Measurements from ENCODE around the gene CPEB4.
A peak's percentile ranks its signal among the peaks of the same experiment; 100 is the strongest.

The CPEB4 gene

DNA sequence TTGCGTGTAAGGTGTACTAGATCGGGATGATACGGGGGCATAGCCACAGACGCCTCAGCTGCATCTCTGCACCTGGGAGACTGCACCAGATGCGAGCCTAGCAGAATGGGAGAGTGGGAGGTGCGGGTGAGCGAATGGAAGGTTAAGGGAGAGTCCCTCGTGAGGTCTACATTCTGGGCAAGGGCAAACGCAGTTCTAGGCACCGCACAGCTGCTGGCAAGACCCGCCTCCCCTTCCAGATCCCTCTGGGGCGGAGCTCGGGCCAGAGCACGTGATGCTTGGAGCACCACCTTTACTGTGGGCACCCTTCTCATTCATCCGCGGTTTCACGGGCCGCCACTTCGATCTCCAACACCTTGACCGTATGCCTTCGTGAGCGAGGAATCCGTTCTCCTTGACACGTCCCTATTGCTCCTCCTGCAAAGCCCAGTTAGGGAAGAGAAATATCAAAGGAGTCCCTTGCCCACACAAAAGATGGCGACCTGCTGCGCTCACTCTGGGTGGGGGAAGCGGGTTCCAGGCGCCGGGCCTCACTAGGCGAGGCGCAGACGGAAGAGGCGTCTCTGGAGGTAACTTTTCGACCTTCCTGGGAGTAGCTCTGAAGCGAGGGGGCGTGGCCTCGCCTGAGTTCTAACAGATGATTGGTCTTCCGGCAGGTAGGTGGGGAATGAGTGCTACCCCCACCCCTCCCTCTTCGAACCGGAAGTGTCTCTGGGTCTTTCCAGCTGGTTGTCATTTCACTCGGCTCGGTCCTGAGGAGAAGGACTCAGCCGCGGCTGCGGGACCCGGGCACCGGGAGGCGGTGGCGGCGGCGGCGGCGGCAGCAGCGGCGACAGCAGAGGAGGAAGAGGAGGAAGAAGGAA is at the start of gene CPEB4:
CPEB4 (plus strand) TSS at position 740 of the 863 bp plus-strand sequence. CDS start 1,385 bp downstream, outside the sequence.
- DNase-seq (ENCODE audit: low read depth): peak; percentile 100

DNA sequence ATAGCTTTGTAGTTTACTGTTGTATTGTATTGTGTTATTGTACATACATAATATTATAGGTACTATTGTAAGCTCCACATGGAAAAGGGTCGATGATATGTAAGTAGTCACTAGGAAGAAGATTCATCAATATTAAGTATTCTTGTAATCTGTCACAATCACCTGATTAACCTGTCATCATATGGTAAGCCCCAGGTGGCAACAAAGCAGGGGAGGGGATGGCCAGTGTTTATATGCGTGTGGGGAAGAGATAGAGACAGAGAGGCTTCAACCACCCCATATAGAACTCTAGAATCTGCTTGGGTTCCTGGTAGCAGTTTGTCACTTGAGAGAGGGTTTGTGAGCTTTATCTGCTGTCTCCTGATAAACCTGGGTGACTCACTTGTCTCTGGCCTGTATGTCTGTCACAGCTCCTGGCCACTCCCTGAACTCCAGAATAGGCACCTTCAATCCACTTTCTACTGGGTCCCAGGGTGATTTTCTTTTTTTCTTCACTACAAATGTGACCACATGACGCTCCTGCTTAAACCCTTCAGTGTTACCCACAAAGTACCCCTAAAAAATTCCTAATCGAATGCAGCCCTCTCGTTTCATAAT is 48.9 kb upstream of the CPEB4 start:
- no peak for DNase-seq (ENCODE audit: low read depth)

DNA sequence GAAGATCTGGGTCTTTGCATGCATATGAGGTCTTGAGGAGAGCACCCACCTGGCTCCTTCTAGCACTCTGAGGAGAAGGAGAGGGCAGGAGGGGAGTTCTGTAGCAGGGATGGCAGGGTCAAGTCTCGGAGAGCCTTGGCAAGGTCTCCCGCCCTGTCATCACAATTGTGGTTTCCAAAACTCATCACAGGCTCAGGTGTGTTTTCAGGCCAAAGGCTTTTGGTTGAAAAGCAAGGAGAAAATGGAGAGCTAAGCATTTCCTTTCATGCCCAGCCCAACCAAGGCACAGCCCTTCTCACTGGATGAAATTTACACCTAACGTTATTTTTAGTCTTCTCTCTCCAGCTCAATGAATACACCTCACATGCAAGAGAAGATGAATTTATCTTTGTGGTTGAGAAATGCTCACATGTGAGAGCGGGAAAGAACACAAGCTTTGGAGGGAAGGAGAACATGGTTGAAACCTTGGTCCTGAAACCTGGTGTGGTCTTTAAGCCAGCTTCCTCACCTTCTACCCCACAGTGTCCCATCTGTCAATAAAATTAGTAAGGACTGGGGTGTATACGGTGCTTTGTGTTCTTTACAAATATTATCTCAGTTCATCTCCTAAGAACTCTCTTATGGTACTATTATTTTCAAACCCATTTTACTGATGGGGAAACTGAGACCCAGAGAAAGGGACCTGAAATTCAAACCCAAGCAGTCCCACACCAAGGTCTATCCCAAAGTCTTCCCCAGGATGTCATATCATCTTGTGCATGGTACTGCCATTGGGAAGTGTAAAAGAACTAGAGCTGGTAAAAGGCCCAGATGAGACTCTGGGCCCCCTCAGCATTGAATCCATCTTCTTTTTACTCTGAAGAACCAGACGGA is 47.8 kb upstream of the CPEB4 start:
- no peak for DNase-seq (ENCODE audit: low read depth)

DNA sequence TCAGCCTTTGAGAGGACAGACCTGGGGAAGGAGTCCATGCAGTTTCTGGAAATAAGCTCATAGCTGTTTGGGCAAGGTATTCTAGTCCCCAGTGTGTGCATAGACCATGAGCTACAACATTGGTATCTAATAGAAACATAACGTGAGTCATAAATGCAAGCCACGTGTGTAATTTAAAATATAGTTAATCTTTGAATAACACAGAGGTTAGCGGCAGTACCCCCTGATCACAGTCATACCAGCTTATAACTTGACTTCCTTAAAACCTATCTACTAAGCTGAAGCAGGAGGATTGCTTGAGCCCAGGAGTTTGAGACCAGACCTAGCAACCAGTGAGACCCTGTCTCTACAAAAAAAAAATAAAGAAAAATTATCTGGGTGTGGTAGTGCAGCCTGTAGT is 46.4 kb upstream of the CPEB4 start:
- no peak for DNase-seq (ENCODE audit: low read depth)

DNA sequence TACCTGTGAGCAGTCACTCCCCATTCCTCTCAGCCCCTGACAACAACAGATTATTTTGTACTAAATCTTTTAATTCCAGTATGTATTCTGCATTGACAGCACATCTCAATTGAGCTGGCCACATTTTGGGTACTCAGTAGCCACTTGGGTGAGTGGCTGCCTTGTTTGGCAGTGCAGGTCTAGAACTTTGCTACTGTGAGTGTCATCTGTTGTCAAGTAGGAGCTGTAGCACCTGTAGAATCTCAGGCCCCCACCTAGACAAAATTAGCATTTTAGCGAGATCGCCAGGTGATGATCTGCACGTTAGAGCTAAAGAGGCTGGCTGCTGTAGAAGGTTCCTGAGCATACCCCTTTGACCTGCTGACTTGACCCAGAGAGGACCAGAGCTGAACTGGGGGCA is 44.4 kb upstream of the CPEB4 start:
- no peak for DNase-seq (ENCODE audit: low read depth)

DNA sequence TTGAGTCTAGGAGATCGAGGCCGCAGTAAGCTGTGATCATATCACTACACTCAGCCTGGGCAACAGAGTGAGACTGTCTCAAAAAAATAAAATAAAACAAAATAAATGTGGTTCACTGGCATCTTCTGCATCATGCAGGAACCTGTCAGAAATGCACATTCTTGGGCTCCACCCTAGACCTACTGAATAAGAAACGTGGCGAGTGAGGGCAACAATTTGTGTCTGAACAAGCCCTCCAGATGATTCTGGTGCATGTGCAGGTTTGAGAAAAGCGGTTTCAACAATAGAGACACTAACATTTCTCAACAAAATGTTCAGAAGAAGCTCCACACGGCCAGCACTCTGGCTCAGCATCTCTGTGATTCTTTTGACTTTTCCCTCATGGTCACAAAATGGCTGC is 42.8 kb upstream of the CPEB4 start:
- no peak for DNase-seq (ENCODE audit: low read depth)

DNA sequence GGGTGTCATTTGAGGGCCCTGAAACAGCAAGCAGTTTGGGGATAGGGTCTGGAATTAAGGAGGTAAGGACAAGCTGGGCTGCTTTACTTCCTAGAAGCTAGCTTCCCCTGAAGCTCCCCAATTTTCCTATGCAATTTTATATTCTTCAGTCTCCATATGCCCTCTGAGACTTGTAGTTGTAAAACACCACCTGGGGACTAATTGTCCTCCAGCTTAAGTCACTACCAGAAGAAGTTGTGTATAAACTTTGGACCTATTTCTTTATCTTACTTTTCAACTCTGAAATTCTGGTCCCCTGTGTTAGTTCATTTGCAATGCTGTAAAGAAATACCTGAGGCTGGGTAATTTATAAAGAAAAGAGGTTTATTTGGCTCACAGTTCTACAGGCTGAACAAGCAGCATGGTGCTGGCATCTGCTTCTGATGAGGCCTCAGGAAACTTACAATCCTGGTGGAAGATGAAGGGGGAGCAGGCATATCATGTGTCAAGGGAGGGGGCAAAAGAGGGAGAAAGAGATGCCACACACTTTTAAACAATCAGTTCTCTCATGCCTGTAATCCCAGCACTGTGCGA is 41.1 kb upstream of the CPEB4 start:
- no peak for DNase-seq (ENCODE audit: low read depth)

DNA sequence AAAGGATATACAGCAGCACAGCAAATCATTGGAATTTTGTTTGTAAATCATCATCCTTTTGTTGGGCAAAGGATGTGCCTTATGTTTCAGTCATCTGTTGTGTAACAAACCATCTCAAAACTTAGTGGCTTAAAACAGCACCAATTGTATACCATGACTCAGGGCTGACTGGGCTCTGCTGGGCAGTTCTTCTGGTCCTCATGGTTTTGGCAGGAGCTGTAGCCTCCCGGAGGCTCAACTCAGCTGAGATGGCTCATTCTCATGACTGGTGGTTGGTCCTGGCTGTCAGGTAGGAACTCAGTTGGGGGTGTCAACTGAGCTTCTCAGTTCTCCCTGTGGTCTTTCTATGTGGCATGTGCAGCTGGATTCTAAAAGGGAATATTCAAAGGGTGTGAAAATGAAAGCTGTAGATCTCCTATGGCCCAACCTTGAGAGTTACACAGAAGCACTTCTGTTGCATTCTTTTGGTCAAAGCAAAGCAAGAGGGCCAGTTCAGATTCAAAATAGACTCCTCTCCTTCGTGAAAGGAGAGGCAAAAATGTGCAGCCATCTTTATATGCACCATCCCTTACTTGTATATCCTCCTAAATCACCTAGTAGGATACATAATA is 39.1 kb upstream of the CPEB4 start:
- DNase-seq (ENCODE audit: low read depth): no peak

DNA sequence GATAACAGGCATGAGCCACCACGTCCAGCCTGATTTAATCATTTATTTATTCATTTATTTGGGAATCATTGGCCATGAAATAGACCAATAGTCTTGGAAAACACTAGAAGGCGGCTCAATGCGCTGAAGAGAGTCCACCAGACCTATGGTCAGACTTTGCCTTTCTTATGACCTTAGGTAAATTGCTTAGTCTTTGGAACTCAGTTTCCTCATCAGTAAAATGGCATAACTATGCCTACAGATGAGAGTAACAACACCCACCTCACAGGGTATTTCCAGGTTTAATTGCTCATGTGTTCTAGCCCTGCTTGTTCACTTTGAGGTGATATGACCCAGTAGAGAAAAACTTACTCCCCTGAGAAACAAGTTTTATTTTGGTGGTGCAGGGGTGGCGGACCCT is 38.2 kb upstream of the CPEB4 start:
- DNase-seq (ENCODE audit: low read depth): no peak

DNA sequence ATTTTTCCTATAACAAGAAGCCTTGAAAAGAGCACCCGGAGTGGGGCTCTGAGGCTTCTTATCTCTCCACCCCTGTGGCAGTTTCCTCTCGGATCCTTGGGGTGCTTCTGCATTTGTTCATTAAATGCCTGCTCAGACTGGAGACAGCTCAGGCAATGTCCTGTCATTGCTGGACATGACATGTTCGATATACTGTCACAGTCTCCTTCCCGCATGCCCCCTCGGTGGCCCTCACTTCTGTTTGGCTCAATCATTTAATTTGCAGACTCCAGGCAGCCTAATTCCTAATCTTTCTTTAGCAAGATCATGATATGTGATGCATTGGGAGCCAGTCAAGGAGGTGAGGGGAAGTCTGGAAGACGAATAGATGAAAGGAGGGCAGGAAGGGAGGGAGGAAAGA is 37.5 kb upstream of the CPEB4 start:
- DNase-seq (ENCODE audit: low read depth): no peak

DNA sequence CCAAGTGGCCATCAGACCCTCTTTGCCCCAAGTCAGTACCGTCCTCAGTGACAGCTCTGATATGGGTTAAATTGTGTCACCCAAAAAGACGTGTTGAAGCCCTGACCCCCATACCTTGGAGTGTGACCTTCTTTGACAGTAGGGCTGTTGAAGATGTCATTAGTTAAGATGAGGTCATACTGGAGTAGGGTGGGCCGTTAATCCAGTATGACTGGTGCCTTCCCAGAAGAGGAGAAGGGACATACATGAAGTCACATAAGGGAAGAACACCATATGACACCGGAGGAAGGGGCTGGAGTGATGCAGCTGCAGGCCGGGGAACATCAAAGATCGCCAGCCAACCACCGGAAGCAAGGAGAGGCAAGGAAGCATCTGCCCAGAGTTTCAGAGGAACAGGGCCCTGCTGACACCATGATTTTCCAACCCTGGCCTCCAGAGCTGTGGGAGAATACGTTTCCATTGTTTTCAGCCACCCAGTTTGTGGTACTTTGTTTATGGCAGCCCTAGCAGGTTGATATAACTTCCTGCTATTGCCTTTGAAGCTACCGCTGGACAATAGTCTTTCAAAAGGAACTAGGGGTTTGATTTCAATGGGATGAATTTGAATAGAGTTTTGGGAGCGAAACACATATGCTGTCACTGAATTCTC is 36.4 kb upstream of the CPEB4 start:
- DNase-seq (ENCODE audit: low read depth): no peak

DNA sequence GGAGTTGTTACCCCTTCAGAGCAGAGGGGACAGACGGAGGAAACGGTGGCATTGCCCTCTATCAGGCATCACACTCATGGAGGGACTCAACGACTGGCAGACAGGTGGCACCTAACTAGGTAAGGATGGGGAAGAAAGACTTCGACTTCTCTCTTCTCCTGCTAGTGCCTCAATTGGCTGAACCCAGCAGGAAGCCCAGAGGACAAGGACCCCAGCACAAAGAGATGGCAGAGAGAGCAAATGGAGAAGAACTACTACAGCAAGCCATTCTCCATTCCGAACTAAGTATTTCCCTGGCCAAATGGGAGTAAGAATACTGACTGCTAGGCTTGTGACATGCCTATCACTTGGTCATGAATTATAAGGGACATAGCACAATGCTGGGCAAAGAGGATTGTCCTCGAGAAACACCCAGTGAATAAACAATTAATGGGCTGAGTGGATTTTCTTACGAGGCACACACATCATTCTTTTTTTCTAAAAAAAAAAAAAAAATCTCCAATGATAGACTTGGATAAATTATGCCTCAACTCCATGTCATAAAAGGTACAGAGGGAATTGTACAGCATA is 35.3 kb upstream of the CPEB4 start:
- DNase-seq (ENCODE audit: low read depth): no peak

DNA sequence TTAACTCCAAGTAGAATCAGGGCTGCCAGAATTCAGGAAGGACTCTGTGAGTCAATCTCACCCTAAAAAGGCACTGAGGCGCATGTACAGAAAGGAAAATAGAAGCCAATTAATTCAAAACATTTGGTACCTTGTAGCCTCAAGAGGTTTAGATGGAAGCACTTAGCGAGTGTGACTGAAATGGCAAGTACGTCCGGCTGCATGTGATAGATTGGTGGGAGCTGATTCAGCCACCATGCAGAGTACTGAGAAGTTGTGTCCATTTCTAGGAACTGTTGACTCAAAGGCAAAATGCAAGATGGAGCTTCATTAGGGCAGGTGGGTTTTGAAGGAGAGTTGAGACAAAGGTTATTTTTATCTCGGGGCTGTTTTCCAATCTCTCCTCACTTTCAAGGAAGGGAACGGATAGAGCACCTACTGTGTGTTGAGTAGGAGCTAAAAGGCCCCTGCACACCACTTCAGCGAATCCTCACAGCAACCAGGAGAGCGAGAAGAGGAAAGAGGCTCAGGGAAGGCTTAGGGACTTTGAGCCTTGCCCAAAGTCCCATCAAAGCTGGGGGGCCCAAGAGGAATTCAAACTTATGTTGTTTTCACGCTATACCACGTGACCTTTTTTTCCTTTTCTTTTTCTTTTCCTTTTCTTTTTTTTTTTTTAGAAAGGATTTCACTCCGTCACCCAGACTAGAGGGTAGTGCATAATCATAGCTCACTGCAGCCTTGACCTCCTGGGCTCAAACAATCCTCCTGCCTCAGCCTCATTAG is 34.6 kb upstream of the CPEB4 start:
- peak; percentile 49 for DNase-seq (ENCODE audit: low read depth)

DNA sequence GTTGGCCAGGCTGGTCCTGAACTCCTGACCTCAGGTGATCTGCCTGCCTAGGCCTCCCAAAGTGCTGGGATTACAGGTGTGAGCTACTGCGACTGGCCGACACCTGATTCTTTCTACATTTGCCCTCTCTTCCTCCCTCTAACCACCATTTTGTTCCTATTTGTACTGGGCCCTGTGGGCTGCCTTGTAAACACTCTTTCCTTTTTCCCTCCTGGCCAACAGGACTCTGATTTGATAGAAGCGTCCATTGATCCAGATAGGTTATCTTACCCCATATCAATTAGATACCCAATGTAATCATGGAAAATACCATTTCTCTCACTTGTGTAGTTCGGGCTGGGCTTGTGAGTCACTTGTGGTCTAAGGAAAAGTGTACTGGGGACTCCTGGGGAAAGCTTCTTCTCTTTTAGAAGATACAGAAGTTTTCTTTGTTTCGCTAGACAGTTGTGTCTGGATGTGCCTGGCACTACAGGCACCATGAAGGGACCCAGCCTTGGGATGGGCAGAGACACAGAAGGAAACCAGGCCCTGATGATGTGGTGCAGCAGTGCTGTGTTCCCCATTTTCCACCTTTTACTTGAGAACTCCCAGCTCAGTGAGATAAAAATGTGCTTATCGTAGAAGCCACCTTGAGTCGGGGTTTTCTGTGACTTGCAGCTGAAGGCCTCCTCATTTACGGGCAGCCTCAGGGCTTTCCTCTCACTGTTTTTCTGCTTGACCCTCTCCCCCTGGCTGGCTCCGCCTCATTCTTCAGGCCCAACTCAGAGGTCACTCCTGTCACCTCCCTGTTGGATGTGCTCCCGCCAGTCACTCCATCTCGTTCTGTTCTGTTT is 32.8 kb upstream of the CPEB4 start:
- DNase-seq (ENCODE audit: low read depth): no peak

DNA sequence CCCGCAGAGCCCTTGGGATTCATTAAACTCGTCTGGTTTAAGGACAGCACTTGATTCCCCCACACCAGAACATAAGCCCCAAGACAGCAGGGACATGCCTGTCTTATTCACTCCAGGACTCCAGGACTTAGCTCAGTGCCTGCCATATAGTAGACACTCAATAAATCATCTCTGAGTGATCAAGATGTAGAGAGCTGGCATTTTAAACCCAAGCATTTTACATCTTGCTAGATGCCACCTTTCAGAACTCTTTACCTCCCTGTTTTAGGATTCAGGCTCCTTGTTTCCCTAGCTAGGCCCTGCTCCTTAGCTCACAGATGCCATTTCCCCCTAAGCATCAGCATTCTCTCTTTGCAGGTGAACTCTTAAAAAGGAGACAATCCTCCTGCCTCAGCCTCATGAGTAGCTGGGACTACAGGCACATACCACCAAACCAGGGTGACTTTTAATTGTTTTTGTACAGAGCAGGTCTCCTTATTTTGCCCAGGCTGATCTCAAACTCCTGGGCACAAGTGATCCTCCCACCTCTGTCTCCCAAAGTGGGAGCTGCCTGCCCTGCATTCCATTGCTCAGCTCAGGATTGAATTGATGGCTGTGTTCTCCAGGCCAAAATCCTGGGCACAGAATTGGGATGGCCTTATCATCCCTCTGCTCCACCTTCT is 32.0 kb upstream of the CPEB4 start:
- DNase-seq (ENCODE audit: low read depth): no peak

DNA sequence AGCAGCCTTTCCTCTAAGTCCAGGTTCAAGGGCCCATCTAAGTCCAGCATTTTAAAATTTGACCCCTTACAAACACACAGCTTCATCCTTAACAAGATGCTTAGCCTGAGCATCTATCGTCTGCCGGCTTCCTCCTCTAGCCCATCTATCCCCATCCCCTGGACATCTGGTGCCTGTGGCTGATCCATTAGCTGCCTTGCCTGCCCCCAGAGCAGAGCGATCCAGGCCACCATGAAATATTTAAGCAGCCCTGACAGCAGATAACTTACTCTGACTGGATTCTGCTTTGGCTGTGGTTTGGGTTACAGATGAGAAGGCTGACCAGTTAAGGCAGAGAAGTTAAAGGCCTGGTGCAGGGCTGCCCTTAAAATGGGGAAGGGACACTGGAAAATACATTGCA is 30.9 kb upstream of the CPEB4 start:
- no peak for DNase-seq (ENCODE audit: low read depth)

DNA sequence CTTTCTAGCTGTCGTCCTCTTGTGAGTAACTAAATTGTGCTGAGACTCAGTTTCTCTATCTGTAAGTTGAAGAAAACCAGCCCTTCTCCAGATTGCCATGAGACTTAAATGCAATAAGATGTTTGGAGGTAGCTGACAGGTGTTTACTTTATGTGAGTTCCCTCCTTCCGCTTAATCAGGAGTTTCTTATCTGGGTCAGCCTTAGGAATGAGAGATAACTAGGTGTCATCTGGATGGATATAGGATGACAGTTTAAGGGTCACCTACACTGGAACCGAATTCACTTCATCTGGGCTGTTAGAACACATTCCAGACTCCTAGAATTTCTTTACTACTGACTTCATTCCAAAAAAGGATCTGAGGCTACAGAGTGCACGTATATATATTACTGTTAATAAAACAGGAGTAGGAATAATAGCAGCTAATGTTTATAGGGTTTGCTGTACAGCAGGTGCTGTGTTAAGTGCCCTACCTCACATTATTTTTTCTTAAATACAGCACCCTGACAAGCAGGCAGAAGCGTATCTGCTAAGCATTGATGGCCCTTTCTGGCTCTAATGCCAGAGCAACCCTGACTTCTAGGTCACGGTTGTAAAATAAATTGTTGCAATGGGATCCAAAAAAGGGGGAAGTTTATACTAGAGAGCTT is 30.0 kb upstream of the CPEB4 start:
- no peak for DNase-seq (ENCODE audit: low read depth)

DNA sequence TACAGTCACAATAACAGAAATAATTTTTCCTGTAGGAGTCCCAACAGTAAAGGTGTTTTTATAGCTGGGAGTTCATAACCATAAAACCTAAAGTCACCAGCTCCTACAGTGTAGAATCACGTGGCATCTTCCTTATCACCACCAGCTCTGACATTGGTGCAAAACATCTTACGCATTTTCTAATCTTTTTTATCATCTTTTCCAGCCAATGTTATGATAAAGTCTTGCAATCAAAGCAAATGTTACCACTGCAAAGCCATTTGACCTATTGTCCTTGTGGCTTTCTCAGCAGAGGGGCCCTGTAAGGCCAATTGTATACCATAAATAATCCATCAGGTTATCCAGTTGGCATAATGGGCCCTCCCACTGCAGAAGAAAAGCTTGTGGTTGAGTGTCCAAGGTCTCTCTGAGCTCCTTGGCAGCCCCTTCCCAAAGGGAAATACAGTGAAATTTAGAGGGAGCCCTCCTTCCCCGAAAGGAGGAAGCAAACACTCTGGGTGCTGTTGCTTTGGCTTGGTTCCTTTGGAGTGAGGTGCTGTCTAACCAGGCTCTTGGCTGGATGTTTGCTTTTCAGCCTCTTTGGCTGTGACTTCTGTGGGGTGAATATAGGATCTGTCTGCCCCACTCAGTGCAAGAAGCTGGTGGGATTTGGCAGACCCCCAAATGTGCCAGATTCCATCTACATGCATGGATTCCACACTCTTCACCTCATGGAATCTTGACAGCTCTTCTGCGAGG is 29.3 kb upstream of the CPEB4 start:
- DNase-seq (ENCODE audit: low read depth): no peak
